ELF-1 (cell line): ENCODE measurements around the gene THUMPD1.
"Not testable (repeated sequence)": the region's sequence is repeated elsewhere in the genome, so short reads cannot be mapped to it uniquely, and the experiment has no call there.

Experiments used
- DNase-seq: peaks from one replicate; pipeline ENCODE4 v3.0.0-alpha.2; 2016; ENCODE audit warnings: low read depth, low spot score

Gene THUMPD1

GRCh38 chr16:20741554-20742285, at the start of gene THUMPD1:
TSS of gene THUMPD1 (minus strand) at chr16:20741818. CDS start at chr16:20741739, 79 bp downstream.
- peak; percentile 97 for DNase-seq

- no peak for DNase-seq
These were observed 47.5 kb upstream of the THUMPD1 start for GRCh38 chr16:20789130-20789529.

- DNase-seq, result no peak
These were observed 42.6 kb upstream of the THUMPD1 start for GRCh38 chr16:20784204-20784603.

GRCh38 chr16:20782470-20782869, 40.9 kb upstream of the THUMPD1 start:
- no peak for DNase-seq

GRCh38 chr16:20781697-20782096, 40.1 kb upstream of the THUMPD1 start:
- no peak for DNase-seq

GRCh38 chr16:20774703-20775362, 33.2 kb upstream of the THUMPD1 start:
- peak; percentile 89 for DNase-seq

- no peak for DNase-seq
These were observed 32.1 kb upstream of the THUMPD1 start for GRCh38 chr16:20773679-20774078.

- no peak for DNase-seq
These were observed 27.2 kb upstream of the THUMPD1 start for GRCh38 chr16:20768818-20769217.

- no peak for DNase-seq
These were observed 26.5 kb upstream of the THUMPD1 start for GRCh38 chr16:20768121-20768520.

GRCh38 chr16:20767577-20767976, 26.0 kb upstream of the THUMPD1 start:
- DNase-seq, result no peak

- DNase-seq, result no peak
These were observed 24.7 kb upstream of the THUMPD1 start for GRCh38 chr16:20766294-20766693.

- no peak for DNase-seq
These were observed 24.1 kb upstream of the THUMPD1 start for GRCh38 chr16:20765732-20766131.

GRCh38 chr16:20764448-20764847, 22.8 kb upstream of the THUMPD1 start:
- not testable (repeated sequence) for DNase-seq

GRCh38 chr16:20763461-20764232, 22.0 kb upstream of the THUMPD1 start, which contains the start of gene ACSM3:
TSS of gene ACSM3 (plus strand) at chr16:20764014. CDS start at chr16:20770035, 6,021 bp downstream.
- DNase-seq, result peak; percentile 79

- no peak for DNase-seq
These were observed 20.9 kb upstream of the THUMPD1 start for GRCh38 chr16:20762404-20763123.

GRCh38 chr16:20761175-20761574, 19.6 kb upstream of the THUMPD1 start:
- no peak for DNase-seq

- DNase-seq, result no peak
These were observed 18.7 kb upstream of the THUMPD1 start for GRCh38 chr16:20760346-20760745.

- not testable (repeated sequence) for DNase-seq
These were observed 14.2 kb upstream of the THUMPD1 start for GRCh38 chr16:20755799-20756198.

- DNase-seq, result no peak
These were observed 13.6 kb upstream of the THUMPD1 start for GRCh38 chr16:20755238-20755637.

GRCh38 chr16:20753727-20754126, 12.1 kb upstream of the THUMPD1 start:
- DNase-seq, result no peak

GRCh38 chr16:20750558-20750957, 8.9 kb upstream of the THUMPD1 start:
- no peak for DNase-seq

- no peak for DNase-seq
These were observed 7.9 kb upstream of the THUMPD1 start for GRCh38 chr16:20749474-20749873.
